NCI-H2107 (cell line): Measurements from ENCODE around the gene TTC39C.
A peak's percentile ranks its signal among the peaks of the same experiment; 100 is the strongest.
"Not testable (repeated sequence)": the region's sequence is repeated elsewhere in the genome, so short reads cannot be mapped to it uniquely, and the experiment has no call there.

Source experiments
- DNase-seq: peaks from one replicate; lab custom pipeline; 2025; lab: John Stamatoyannopoulos, UW

TTC39C gene

DNA sequence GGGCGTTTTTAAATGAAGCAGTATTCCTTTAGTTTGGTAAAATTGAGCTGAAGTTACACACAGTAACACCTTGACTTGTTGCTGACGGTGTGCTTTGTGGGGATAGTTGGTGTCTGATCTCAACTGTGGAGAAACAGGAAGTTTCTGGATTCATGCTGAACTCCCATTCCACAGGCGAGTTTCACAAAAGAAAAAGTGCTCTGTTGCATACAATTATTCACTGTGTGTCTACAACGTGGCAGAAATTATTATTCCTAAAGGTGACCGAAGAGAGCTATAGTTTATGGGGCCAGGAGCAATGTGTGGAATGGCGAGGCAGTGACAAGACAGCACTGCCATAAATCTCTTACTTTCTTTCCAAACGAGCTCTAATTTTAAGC, 123.8 kb downstream of the TTC39C start:
- no peak for DNase-seq

GRCh38 chr18:24138789-24139616, 124.4 kb downstream of the TTC39C start, which contains the start of gene CABYR:
Gene CABYR, plus strand, starts transcription at chr18:24139062. Its CDS starts 4,053 bp downstream, at chr18:24143115.
- peak; percentile 21 for DNase-seq

- DNase-seq: no peak
Observed at GRCh38 chr18:24140697-24141096, 126.1 kb downstream of the TTC39C start.

GRCh38 chr18:24142376-24142775, 127.8 kb downstream of the TTC39C start:
- DNase-seq: no peak

- DNase-seq: not testable (repeated sequence)
Observed at GRCh38 chr18:24149591-24149990, 135.0 kb downstream of the TTC39C start.

DNA sequence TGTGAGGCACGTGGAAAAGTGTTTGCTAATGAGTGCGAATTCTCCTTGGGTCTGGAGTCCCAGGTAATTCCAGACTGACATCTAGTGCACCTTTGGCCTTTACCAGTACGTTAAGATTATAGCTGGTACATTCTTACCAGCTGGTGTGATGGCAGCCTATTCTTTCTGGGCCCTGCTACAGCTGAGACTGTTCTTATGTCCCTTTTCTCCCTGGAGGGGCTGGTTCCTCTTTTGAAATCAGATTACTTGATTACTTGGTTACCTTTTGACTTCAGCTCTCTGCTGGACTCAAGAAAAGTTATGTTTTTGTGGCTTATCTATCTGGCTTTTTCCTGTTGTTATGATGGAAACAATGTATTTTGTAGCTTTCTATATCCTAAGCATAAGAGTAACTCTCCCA, 138.8 kb downstream of the TTC39C start:
- no peak for DNase-seq

GRCh38 chr18:24157855-24158254, 143.3 kb downstream of the TTC39C start:
- no peak for DNase-seq

DNA sequence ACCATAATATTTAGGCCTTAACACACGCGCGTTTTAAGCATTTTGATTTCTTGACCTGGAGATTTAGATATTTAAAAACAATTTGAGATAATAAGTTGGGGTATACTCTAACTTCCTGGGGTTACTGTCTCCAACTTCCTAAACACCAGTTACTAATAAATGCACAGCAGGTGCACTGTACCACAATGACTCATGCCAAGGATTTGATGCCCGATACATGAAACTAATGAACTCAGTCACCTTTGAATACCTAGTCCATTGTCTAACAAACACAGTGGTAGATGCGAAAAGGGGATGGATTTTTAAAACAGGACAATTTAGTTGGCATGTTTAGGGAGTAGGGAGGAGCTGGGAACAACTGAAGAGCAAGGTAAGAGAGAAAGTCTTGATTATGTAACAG, 145.5 kb downstream of the TTC39C start:
- DNase-seq: no peak

DNA sequence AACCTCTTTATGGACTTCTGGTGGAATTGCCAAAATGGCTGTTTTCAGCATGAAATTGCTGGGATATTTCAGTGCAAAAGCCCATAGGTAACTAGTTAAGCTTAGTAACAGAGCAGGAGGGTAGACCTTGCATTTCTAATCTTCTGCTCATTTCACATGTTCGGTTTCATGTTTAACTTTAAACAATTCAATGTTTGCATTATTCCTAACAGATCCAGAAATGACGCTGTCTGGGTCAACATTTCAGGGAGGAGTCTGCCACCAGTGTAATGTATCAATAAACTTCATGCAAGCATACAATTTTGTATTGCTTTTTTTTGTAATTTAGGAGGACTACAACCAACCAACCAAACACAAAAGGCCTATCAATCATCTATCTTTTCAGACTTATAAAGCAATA, 146.8 kb downstream of the TTC39C start:
- DNase-seq: no peak

- no peak for DNase-seq
Observed at GRCh38 chr18:24168496-24168895, 153.9 kb downstream of the TTC39C start.

DNA sequence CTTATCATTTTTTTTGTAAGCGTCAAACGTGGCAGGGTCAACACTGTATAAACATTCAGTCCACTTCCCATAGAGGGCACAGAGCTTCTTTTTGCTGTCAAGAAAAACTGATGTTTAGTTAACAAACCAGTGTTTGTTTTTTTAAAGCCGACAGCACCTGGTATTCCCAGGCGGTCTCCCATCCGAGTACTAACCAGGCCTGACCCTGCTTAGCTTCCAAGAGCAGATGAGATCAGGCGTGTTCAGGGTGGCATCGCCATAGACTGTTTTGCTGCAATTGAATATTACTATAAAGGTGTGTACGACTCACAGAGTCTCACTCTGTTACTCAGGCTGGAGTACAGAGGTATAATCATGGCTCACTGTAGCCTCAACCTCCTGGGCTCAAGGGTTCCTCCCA, 155.8 kb downstream of the TTC39C start:
- no peak for DNase-seq

DNA sequence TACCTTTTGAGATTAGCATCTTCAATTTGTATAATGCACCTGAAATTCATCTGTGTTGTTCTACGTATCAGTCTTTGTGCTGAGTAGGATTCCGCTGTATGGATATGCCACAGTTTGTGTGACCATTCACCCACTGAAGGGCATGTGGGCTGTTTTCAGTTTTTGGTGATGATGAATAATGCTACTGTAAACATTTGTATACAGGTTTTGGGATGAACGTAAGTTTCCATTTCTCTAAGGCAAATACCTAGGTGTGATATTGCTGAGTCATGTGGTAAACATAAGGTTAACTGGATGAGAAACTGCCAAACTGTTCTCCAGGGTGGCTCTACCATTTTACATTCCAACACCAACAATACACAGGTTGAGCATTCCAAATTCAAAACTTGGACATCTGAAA, 159.4 kb downstream of the TTC39C start:
- no peak for DNase-seq

GRCh38 chr18:24176727-24177416, 162.3 kb downstream of the TTC39C start:
- no peak for DNase-seq

- DNase-seq: no peak
Observed at GRCh38 chr18:24177499-24178133, 163.1 kb downstream of the TTC39C start.

DNA sequence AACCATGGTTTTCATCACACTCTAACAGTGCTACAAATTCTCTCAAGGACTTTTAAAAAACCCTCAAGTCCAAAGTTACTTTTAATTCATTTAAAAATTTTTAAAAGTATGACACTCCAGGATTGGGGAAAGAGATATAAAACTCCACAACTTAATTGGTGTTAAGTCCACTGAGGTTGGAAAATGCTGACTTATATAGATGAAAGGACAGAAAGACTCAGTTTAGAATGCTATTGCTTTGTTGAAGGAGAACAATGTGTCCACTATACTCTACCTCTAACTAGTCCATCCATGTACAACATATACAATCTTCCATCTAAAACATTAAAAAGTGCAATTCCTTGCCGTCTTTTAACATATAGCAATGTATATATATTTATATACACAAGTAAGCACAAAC, 165.5 kb downstream of the TTC39C start:
- no peak for DNase-seq

GRCh38 chr18:24181806-24182205, 167.3 kb downstream of the TTC39C start:
- DNase-seq: no peak
